H1 (cell line): ENCODE measurements around the gene RPTOR. TPM values are rescaled to one million over a fixed set of nuclear protein-coding genes. Genes with fewer than 3 reads are reported as not detected.
"Not testable (repeated sequence)": the region's sequence is repeated elsewhere in the genome, so short reads cannot be mapped to it uniquely, and the experiment has no call there.

ENCODE experiments used
- CTCF ChIA-PET: fragments of 300-600 bp; sonication (Branson Sonifier 250); formaldehyde crosslinking; loops from one replicate; lab custom pipeline; 2021; ENCODE audit not compliant: partially characterized antibody; lab: Charles Lee
- POLR2A ChIA-PET: fragments of 300-600 bp; sonication (Branson Sonifier 250); formaldehyde crosslinking; loops from one replicate; lab custom pipeline; 2021; ENCODE audit warnings: inconsistent platforms; ENCODE audit not compliant: partially characterized antibody; lab: Charles Lee
- DNase-seq, 2 experiments: peaks; one replicate each; pipeline versions ENCODE4 v3.0.0 to v3.0.0-alpha.2; 2010 to 2022; ENCODE audit warnings: low spot score in 2 of 2, low read depth in 1 of 2, mixed read lengths in 1 of 2
- FAIRE-seq: peaks from 2 replicates; lab custom pipeline; 2011; peaks lifted over from hg19 to GRCh38; lab: Jason Lieb, UNC
- H2AFZ ChIP-seq: 2 replicates; pipeline ENCODE4 v1.8.1; 2012; ENCODE audit warnings: low read length, inconsistent platforms
- H2AK5ac ChIP-seq: 2 replicates; pipeline ENCODE4 v1.6.1; 2013; ENCODE audit warnings: low read depth, low read length
- H2BK120ac ChIP-seq: replicated peaks from 2 replicates; pipeline ENCODE3; 2013; ENCODE audit warnings: low read depth, low read length, inconsistent platforms
- H2BK12ac ChIP-seq: 2 replicates; pipeline ENCODE4 v1.6.1; 2013; ENCODE audit warnings: low read depth, low read length
- H2BK15ac ChIP-seq: 2 replicates; pipeline ENCODE4 v1.6.1; 2013; ENCODE audit warnings: low read length
- H2BK20ac ChIP-seq: 2 replicates; pipeline ENCODE4 v1.6.1; 2013; ENCODE audit warnings: low read length
- H2BK5ac ChIP-seq: 2 replicates; pipeline ENCODE4 v1.6.1; 2013; ENCODE audit warnings: low read depth, low read length
- H3K14ac ChIP-seq: 2 replicates; pipeline ENCODE4 v1.6.1; 2013; ENCODE audit warnings: inconsistent platforms; ENCODE audit not compliant: insufficient read length
- H3K18ac ChIP-seq: 2 replicates; pipeline ENCODE4 v1.6.1; 2013; ENCODE audit warnings: low read length; ENCODE audit errors: extremely low read depth
- H3K23ac ChIP-seq: 2 replicates; pipeline ENCODE4 v1.6.1; 2013; ENCODE audit warnings: inconsistent platforms; ENCODE audit not compliant: insufficient read length
- H3K23me2 ChIP-seq: 2 replicates; pipeline ENCODE4 v1.6.1; 2013; ENCODE audit warnings: low read depth, low read length
- H3K27ac ChIP-seq: 2 replicates; pipeline ENCODE4 v1.6.1; 2011; ENCODE audit warnings: low read depth, low read length, inconsistent platforms
- H3K27me3 ChIP-seq, 4 experiments: replicated peaks in 1 of 4; 1 replicate in 1 of 4; 2 replicates in 3 of 4; pipeline versions ENCODE4 v1.6.1 to v1.8.1; 2011 to 2013; ENCODE audit warnings: low read length in 3 of 4, mild to moderate bottlenecking in 3 of 4, inconsistent platforms in 2 of 4, mixed read lengths in 2 of 4, moderate library complexity in 1 of 4; ENCODE audit not compliant: control insufficient read depth in 3 of 4, insufficient read depth in 3 of 4; ENCODE audit errors: extremely low read depth in 1 of 4
- H3K36me3 ChIP-seq, 4 experiments: 2 replicates each; pipeline versions ENCODE4 v1.6.1 to v1.8.1; 2011 to 2013; ENCODE audit warnings: mild to moderate bottlenecking in 4 of 4, low read length in 3 of 4, moderate library complexity in 2 of 4, control low read depth in 1 of 4, inconsistent platforms in 1 of 4; ENCODE audit not compliant: insufficient read depth in 4 of 4, control insufficient read depth in 2 of 4
- H3K4ac ChIP-seq: replicated peaks from 2 replicates; pipeline ENCODE3; 2013; ENCODE audit warnings: low read length, low read depth, mixed read lengths, inconsistent platforms; ENCODE audit not compliant: insufficient read length
- H3K4me1 ChIP-seq, 4 experiments: replicated peaks in 1 of 4; 1 replicate in 1 of 4; 2 replicates in 3 of 4; pipeline versions ENCODE4 v1.6.1 to v1.8.1; 2011 to 2013; ENCODE audit warnings: low read length in 3 of 4, inconsistent platforms in 2 of 4, mixed read lengths in 1 of 4; ENCODE audit not compliant: insufficient read depth in 4 of 4, control insufficient read depth in 3 of 4
- H3K4me2 ChIP-seq, 2 experiments: 2 replicates each; pipeline versions ENCODE4 v1.6.1 to v1.8.1; 2011 to 2013; ENCODE audit warnings: low read depth in 2 of 2, low read length in 2 of 2, control low read depth in 1 of 2, inconsistent platforms in 1 of 2, mild to moderate bottlenecking in 1 of 2; ENCODE audit not compliant: insufficient read depth in 1 of 2
- H3K4me3 ChIP-seq, 4 experiments: fragments of 200-600, 300-600 bp in 1 of 4; sonication (generic), shearing (Covaris generic), sonication (Bioruptor Twin) in 1 of 4; 2 replicates each; pipeline versions ENCODE4 v1.5.1 to v1.8.1; 2011 to 2016; ENCODE audit warnings: low read length in 4 of 4, low read depth in 3 of 4, control low read depth in 2 of 4, inconsistent platforms in 2 of 4, mild to moderate bottlenecking in 2 of 4, mixed read lengths in 1 of 4, moderate library complexity in 1 of 4; ENCODE audit not compliant: insufficient read depth in 2 of 4; ENCODE audit errors: extremely low read depth in 1 of 4
- H3K56ac ChIP-seq: replicated peaks from 2 replicates; pipeline ENCODE3; 2013; ENCODE audit warnings: low read depth, mild to moderate bottlenecking, mixed read lengths, low read length, inconsistent platforms; ENCODE audit not compliant: insufficient read length
- H3K79me1 ChIP-seq: 2 replicates; pipeline ENCODE4 v1.6.1; 2013; ENCODE audit warnings: low read depth, low read length, control low read depth
- H3K79me2 ChIP-seq, 2 experiments: 2 replicates each; pipeline versions ENCODE4 v1.6.1 to v1.8.1; 2012 to 2013; ENCODE audit warnings: low read length in 2 of 2, mild to moderate bottlenecking in 2 of 2, inconsistent platforms in 1 of 2; ENCODE audit not compliant: insufficient read depth in 2 of 2, control insufficient read depth in 1 of 2
- H3K9ac ChIP-seq, 4 experiments: replicated peaks in 1 of 4; 1 replicate in 1 of 4; 2 replicates in 3 of 4; pipeline versions ENCODE4 v1.6.1 to v1.8.1; 2011 to 2013; ENCODE audit warnings: low read depth in 3 of 4, low read length in 3 of 4, control low read depth in 2 of 4, mild to moderate bottlenecking in 2 of 4, moderate library complexity in 2 of 4, inconsistent platforms in 1 of 4; ENCODE audit errors: extremely low read depth in 1 of 4
- H3K9me3 ChIP-seq, 2 experiments: 2 replicates each; pipeline versions ENCODE4 v1.6.1 to v1.8.1; 2012 to 2013; ENCODE audit warnings: mild to moderate bottlenecking in 2 of 2, moderate library complexity in 2 of 2, control low read depth in 1 of 2, inconsistent platforms in 1 of 2, low read depth in 1 of 2, low read length in 1 of 2, mixed read lengths in 1 of 2; ENCODE audit not compliant: insufficient read depth in 2 of 2
- H4K20me1 ChIP-seq, 2 experiments: replicated peaks in 1 of 2; 2 replicates each; pipeline versions ENCODE3 to v1.8.1; 2011 to 2013; ENCODE audit warnings: inconsistent platforms in 2 of 2, low read length in 2 of 2, mild to moderate bottlenecking in 1 of 2; ENCODE audit not compliant: insufficient read depth in 2 of 2, control insufficient read depth in 1 of 2
- H4K5ac ChIP-seq: 2 replicates; pipeline ENCODE4 v1.6.1; 2013; ENCODE audit warnings: low read length, low read depth, mixed read lengths, inconsistent platforms; ENCODE audit not compliant: insufficient read length
- H4K8ac ChIP-seq: 2 replicates; pipeline ENCODE4 v1.8.0; 2013; ENCODE audit warnings: mild to moderate bottlenecking, moderate library complexity, low read length, inconsistent platforms; ENCODE audit not compliant: insufficient read depth; ENCODE audit errors: extremely low read depth
- H4K91ac ChIP-seq: replicated peaks from 2 replicates; pipeline ENCODE3; 2013; ENCODE audit warnings: low read length, mixed read lengths, inconsistent platforms; ENCODE audit not compliant: insufficient read length
- WGBS, 2 experiments: shearing (Covaris generic) in 1 of 2; methylation state at CpG; one replicate each; pipeline versions ENCODE4 v1.1.6 to v1.1.7; 2013 to 2015; ENCODE audit warnings: low lambda C conversion rate in 2 of 2, mixed read lengths in 2 of 2, inconsistent platforms in 1 of 2, low coverage in 1 of 2, missing lambda C conversion rate in 1 of 2; ENCODE audit not compliant: insufficient replicate concordance in 2 of 2, insufficient coverage in 1 of 2, insufficient read length in 1 of 2; ENCODE audit errors: extremely low coverage in 1 of 2, missing lambda C conversion rate in 1 of 2; 5-methylcytosine and 5-hydroxymethylcytosine counted together
- polyA plus RNA-seq, 7 experiments: library from polyadenylated mRNA; depleted of rRNA in 3 of 7; stranded (reverse) in 5 of 7; unstranded in 2 of 7; fragments of >200 nt in 5 of 7; fragments of 200-250 nt in 2 of 7; gene quantifications; 1 replicate in 5 of 7; 2 replicates in 1 of 7; 4 replicates in 1 of 7; pipeline versions ENCODE4 v1.2.1 to v1.2.3, GENCODE V29; 2011 to 2013; ENCODE audit warnings: missing spikeins in 2 of 7, mixed read lengths in 2 of 7
- total RNA-seq: library from RNA; stranded (reverse); fragmentation: NEBNext Ultra II Directional; extraction: Animal tissue kit (Norgen Biotek cat#: 25700); gene quantifications from 2 replicates; pipeline ENCODE4 v1.2.1, GENCODE V29; 2021

Gene RPTOR
- total and polyA plus RNA-seq, 2 of the 8 experiments (the other 6 are each of a cell fraction or from before 2014, with no cell fraction given), result 6.9 to 28.7 TPM

DNA sequence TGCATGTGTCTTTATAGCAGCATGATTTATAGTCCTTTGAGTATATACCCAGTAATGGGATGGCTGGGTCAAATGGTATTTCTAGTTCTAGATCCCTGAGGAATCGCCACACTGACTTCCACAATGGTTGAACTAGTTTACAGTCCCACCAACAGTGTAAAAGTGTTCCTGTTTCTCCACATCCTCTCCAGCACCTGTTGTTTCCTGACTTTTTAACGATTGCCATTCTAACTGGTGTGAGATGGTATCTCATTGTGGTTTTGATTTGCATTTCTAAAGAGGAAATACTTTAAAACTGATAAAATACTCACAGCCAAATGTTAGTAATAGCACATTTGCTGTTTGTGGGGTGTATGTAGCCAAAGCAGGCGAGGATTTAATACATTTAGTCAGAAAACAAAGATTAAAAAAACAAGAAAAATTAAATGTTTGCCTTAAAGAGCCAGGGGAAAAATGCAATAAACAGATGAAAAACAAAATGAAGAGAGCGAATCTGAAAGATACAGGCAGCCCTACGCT is 220.0 kb downstream of the RPTOR start:
- H2BK5ac ChIP-seq, DNase-seq, H2BK15ac ChIP-seq, H2BK120ac ChIP-seq, H4K8ac ChIP-seq, H3K79me2 ChIP-seq, H3K27me3 ChIP-seq, H3K4me2 ChIP-seq, H3K18ac ChIP-seq, H4K5ac ChIP-seq, H3K9me3 ChIP-seq, H3K4me1 ChIP-seq, POLR2A ChIA-PET, H3K23me2 ChIP-seq, H3K4me3 ChIP-seq, H3K27ac ChIP-seq, H3K14ac ChIP-seq, H2AFZ ChIP-seq, H3K36me3 ChIP-seq, FAIRE-seq, H3K56ac ChIP-seq, H2BK20ac ChIP-seq, H3K9ac ChIP-seq, H3K23ac ChIP-seq, H4K20me1 ChIP-seq, H4K91ac ChIP-seq, H2AK5ac ChIP-seq, H2BK12ac ChIP-seq, H3K4ac ChIP-seq, H3K79me1 ChIP-seq: not testable (repeated sequence)
- 95% methylated on average over 4 of the region's 5 CpGs; no CpG with 5 or more reads in 1 of the 2 experiments for WGBS, 2 experiments
- CTCF ChIA-PET, result interaction anchor here (1.0 kb wide), 1 partner anchor 10 kb away, joined by 3 read pairs; no protein-coding TSS in a partner anchor
